K562 (cell line): Measurements from ENCODE around the gene SHC1. TPM values are rescaled to one million over a fixed set of nuclear protein-coding genes. Genes with fewer than 3 reads are reported as not detected.

Source experiments
- BRF1 ChIP-seq: IDR thresholded peaks from 3 replicates; pipeline ENCODE4 v1.6.1; 2011; ENCODE audit warnings: borderline replicate concordance, mild to moderate bottlenecking; ENCODE audit not compliant: insufficient read length; ENCODE audit errors: extremely low read depth
- EHMT2 ChIP-seq: fragments of 450-650 bp; IDR thresholded peaks from 2 replicates; pipeline ENCODE4 v1.6.1; 2018; ENCODE audit warnings: antibody characterized with exemption
- ETV6 ChIP-seq, 3 experiments: fragments of 150-350 bp in 1 of 3; sonication (generic) in 1 of 3; formaldehyde crosslinking in 1 of 3; IDR thresholded peaks; 2 replicates each; pipeline versions ENCODE4 v1.6.1 to v1.8.0; 2014 to 2022; ENCODE audit warnings: borderline replicate concordance in 2 of 3, low read depth in 2 of 3, antibody characterized with exemption in 1 of 3, low read length in 1 of 3, mild to moderate bottlenecking in 1 of 3, missing genetic modification reagents in 1 of 3
- HMG20B ChIP-seq: fragments of 250-450 bp; sonication (Bioruptor Pico); IDR thresholded peaks from 2 replicates; pipeline ENCODE4 v1.5.0; 2021; ENCODE audit warnings: mild to moderate bottlenecking
- HNRNPLL ChIP-seq: fragments of 200-400 bp; formaldehyde crosslinking; IDR thresholded peaks from 2 replicates; pipeline ENCODE4 v1.6.1; 2017; ENCODE audit warnings: low read length, low read depth, mild to moderate bottlenecking; ENCODE audit not compliant: poor library complexity, severe bottlenecking
- NR2C1 ChIP-seq, 2 experiments: fragments of 450-650 bp; IDR thresholded peaks; 2 replicates each; pipeline ENCODE4 v1.6.1; 2017; ENCODE audit warnings: mild to moderate bottlenecking in 2 of 2, antibody characterized with exemption in 1 of 2, inconsistent platforms in 1 of 2, missing compliant biosample characterization in 1 of 2, missing genetic modification characterization in 1 of 2
- POLR3A ChIP-seq: IDR thresholded peaks from 2 replicates; pipeline ENCODE4 v1.6.1; 2011; ENCODE audit warnings: borderline replicate concordance, mild to moderate bottlenecking, moderate library complexity; ENCODE audit not compliant: insufficient read length, insufficient read depth; ENCODE audit errors: extremely low read depth
- RHOXF2B ChIP-seq: fragments of 250-450 bp; sonication (Bioruptor Pico); conservative IDR thresholded peaks from 2 replicates; pipeline ENCODE4 v1.5.1; 2021
- RNF2 ChIP-seq: sonication (generic); IDR thresholded peaks from 2 replicates; pipeline ENCODE4 v1.6.1; 2016
- SIN3A ChIP-seq, 2 experiments: fragments of 150-350 bp in 1 of 2; IDR thresholded peaks; 2 replicates each; pipeline ENCODE4 v1.6.1; 2011 to 2016; ENCODE audit warnings: borderline replicate concordance in 2 of 2, low read depth in 2 of 2, low read length in 2 of 2, mild to moderate bottlenecking in 2 of 2, moderate library complexity in 2 of 2; ENCODE audit not compliant: control insufficient read depth in 1 of 2
- SMAD3 ChIP-seq: fragments of 450-650 bp; formaldehyde crosslinking; conservative IDR thresholded peaks from 2 replicates; pipeline ENCODE4 v1.4.0; 2020; ENCODE audit warnings: mild to moderate bottlenecking
- TBP ChIP-seq: optimal IDR thresholded peaks from 2 replicates; pipeline ENCODE3; 2011; ENCODE audit warnings: low read depth, low read length, improper control_type of control experiment
- TRIM24 ChIP-seq, 2 experiments: fragments of 450-650 bp; IDR thresholded peaks; 2 replicates each; pipeline ENCODE4 v1.6.1; 2016
- U2AF2 ChIP-seq: fragments of 200-400 bp; formaldehyde crosslinking; optimal IDR thresholded peaks from 2 replicates; pipeline ENCODE3; 2017; ENCODE audit warnings: low read depth, mild to moderate bottlenecking, low read length
- ZKSCAN8 ChIP-seq: fragments of 200-800 bp; sonication (Bioruptor generic); IDR thresholded peaks from 2 replicates; pipeline ENCODE4 v1.6.1; 2016; ENCODE audit warnings: missing genetic modification characterization, missing compliant biosample characterization
- ZNF212 ChIP-seq: fragments of 450-650 bp; formaldehyde crosslinking; IDR thresholded peaks from 2 replicates; pipeline ENCODE4 v1.4.0; 2020; ENCODE audit warnings: mild to moderate bottlenecking
- ZNF253 ChIP-seq: fragments of 250-450 bp; sonication (Bioruptor Pico); conservative IDR thresholded peaks from 2 replicates; pipeline ENCODE4 v1.6.1; 2021; ENCODE audit warnings: mild to moderate bottlenecking
- ZNF318 ChIP-seq, 2 experiments: fragments of 450-650 bp; IDR thresholded peaks; 2 replicates each; pipeline ENCODE4 v1.6.1; 2016; ENCODE audit warnings: mild to moderate bottlenecking in 2 of 2, borderline replicate concordance in 1 of 2, low read depth in 1 of 2, moderate library complexity in 1 of 2
- ZNF561 ChIP-seq: fragments of 450-650 bp; formaldehyde crosslinking; conservative IDR thresholded peaks from 2 replicates; pipeline ENCODE4 v1.4.0; 2020; ENCODE audit warnings: mild to moderate bottlenecking, moderate library complexity
- ZSCAN29 ChIP-seq: fragments of 450-650 bp; IDR thresholded peaks from 2 replicates; pipeline ENCODE4 v1.6.1; 2017
- polyA plus RNA-seq, 8 experiments: library from polyadenylated mRNA; depleted of rRNA in 4 of 8; stranded (reverse) in 5 of 8; unstranded in 3 of 8; fragments of >200 nt; fragmentation: Nextera tagmentation in 2 of 8; fragmentation: Illumina TruSeq in 1 of 8; extraction: Ambion mirVana in 2 of 8; extraction: Trizol in 1 of 8; gene quantifications; 2 replicates each; pipeline versions ENCODE4 v1.2.1 to v1.2.3, GENCODE V29; 2011 to 2014; ENCODE audit warnings: inconsistent platforms in 1 of 8, missing spikeins in 1 of 8
- total RNA-seq, 7 experiments: library from RNA; depleted of rRNA in 6 of 7; stranded (reverse); fragments of >200 nt in 6 of 7; fragmentation: Illumina TruSeq in 2 of 7; extraction: Trizol in 2 of 7; gene quantifications; 2 replicates each; pipeline versions ENCODE4 v1.2.1 to v1.2.3, GENCODE V29; 2011 to 2021; ENCODE audit warnings: low replicate concordance in 1 of 7

The SHC1 gene
- total and polyA plus RNA-seq, 9 of the 15 experiments (the other 6 are each of a cell fraction or from before 2014, with no cell fraction given): 4.1 to 113 (median 51.9) TPM

DNA sequence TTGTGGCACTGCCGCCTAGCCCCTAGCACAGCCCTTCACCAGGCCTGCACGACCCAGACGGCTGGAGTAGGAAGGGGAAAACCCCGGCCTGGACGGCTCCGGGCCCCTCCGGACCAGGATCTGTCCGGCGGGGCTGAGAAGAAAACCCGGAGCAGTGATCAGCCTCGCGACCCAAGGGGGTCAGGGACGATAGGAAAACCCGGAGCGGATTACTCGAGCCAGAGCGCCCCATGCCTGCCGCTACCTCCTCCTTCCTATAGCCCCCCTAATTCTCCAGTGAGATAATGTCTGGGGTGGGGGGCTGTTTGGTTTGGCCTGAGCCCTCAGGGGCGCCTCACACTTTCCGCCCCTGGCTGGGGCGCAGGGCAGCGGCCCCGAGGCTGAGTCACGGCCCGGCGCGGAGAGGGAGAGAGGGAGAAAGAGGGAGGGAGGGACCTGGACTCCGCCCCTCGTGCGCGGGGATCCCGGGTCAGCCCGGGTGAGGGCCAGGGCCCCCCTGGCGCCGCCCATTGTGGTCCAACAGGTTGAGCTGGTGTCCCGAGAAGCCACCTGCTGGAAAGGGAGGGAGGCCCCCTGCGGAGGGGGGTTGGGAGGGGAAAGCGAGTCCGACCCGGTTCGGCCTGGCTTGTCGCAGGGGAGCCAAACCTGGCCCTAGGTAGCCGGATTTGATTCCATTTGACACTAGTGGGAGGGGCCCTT is 30.3 kb upstream of the SHC1 start (continued):
- TF ChIP-seq ZNF318 (IDR thresholded peaks at IDR 0.05; ENCODE audit: borderline replicate concordance in 1 of 2, low read depth in 1 of 2) (0 out of 4 replicates have a peak, but pooled peaks of 1 of the 2 experiments have one; percentile 27), TRIM24 (IDR thresholded peaks at IDR 0.05) (peak; percentile 24 to 64; a peak in 2 of 4 replicates), TBP (peak; percentile 73), U2AF2 (no peak), NR2C1 (IDR thresholded peaks at IDR 0.05) (peak; percentile 75), NR2C1 (tag; IDR thresholded peaks at IDR 0.05) (peak; percentile 69), ZNF253 (CRISPR knock-in tag) (no peak), BRF1 (no peak), POLR3A (no peak), ZNF212 (CRISPR knock-in tag) (peak; percentile 74; the same call in 1 of the 2 replicates), RNF2 (peak; percentile 95), HMG20B (no peak), EHMT2 (no peak), RHOXF2B (CRISPR knock-in tag) (no peak; the same call in 1 of the 2 replicates), ZSCAN29 (peak; percentile 93), HNRNPLL (peak; percentile 46), SMAD3 (CRISPR knock-in tag) (no peak), ZNF561 (CRISPR knock-in tag) (peak; percentile 22; the same call in 1 of the 2 replicates), ETV6 (IDR thresholded peaks at IDR 0.05; ENCODE audit: borderline replicate concordance in 1 of 2, low read depth in 2 of 2, low read length in 1 of 2) (no peak), ETV6 (CRISPR knock-in tag; IDR thresholded peaks at IDR 0.05; ENCODE audit: borderline replicate concordance) (no peak), ZKSCAN8 (CRISPR knock-in tag) (no peak), SIN3A (IDR thresholded peaks at IDR 0.05; ENCODE audit: borderline replicate concordance in 2 of 2, control insufficient read depth in 1 of 2, low read depth in 2 of 2, low read length in 2 of 2) (peak in 1 of 2 experiments; percentile 75; a peak in 2 of 4 replicates)
